B cell (primary cell): Measurements from ENCODE around the gene SMCO1.

Experiments
- CTCF ChIP-seq: fragments of 200-600 bp; IDR thresholded peaks from one replicate; pipeline ENCODE4 v1.8.0; 2022; ENCODE audit warnings: antibody characterized with exemption, mild to moderate bottlenecking
- EZH2 ChIP-seq: IDR thresholded peaks from 2 replicates; pipeline ENCODE4 v1.6.1; 2012; ENCODE audit warnings: borderline replicate concordance, low read depth, mild to moderate bottlenecking, moderate library complexity, low read length; ENCODE audit not compliant: insufficient read depth, poor library complexity, severe bottlenecking

GRCh38 chr3:196547067-196547466 lies 31.9 kb upstream of the SMCO1 start:
- no peak for TF ChIP-seq CTCF
- no peak for TF ChIP-seq EZH2
